ENCODE results near the gene MORF4L1.

DNA sequence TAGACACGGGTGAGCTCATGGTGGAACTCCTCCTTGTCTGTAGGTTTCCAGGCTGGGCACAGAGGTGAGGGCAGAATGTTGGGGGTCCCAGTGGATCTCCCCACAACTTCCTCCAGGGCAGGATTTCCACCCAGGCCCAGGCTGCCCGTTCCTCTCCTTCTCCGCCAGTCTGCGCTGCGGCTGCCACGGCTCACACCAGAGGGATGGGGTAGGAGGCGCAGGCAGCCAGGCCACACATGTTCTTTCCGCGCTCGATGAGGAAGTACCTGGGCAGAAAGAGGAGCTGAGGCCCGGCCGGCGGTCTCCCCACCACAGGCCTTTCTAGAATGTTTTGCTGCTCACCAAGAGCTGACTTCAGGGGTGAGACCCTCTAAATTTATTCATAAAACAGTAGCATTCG, 49.2 kb downstream of the MORF4L1 start:
- TF ChIP-seq, protein P1, sequence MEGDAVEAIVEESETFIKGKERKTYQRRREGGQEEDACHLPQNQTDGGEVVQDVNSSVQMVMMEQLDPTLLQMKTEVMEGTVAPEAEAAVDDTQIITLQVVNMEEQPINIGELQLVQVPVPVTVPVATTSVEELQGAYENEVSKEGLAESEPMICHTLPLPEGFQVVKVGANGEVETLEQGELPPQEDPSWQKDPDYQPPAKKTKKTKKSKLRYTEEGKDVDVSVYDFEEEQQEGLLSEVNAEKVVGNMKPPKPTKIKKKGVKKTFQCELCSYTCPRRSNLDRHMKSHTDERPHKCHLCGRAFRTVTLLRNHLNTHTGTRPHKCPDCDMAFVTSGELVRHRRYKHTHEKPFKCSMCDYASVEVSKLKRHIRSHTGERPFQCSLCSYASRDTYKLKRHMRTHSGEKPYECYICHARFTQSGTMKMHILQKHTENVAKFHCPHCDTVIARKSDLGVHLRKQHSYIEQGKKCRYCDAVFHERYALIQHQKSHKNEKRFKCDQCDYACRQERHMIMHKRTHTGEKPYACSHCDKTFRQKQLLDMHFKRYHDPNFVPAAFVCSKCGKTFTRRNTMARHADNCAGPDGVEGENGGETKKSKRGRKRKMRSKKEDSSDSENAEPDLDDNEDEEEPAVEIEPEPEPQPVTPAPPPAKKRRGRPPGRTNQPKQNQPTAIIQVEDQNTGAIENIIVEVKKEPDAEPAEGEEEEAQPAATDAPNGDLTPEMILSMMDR (IDR thresholded peaks at IDR 0.05) = no peak
- TF ChIP-seq POLR2AphosphoS5 (IDR thresholded peaks at IDR 0.05) = no peak
- TF ChIP-seq EP300 (IDR thresholded peaks at IDR 0.05) = no peak
- TF ChIP-seq POLR2A (IDR thresholded peaks at IDR 0.05) = no peak
